MG63 (cell line): ENCODE measurements around the gene C10orf71. TPM values are rescaled to one million over a fixed set of nuclear protein-coding genes. Genes with fewer than 3 reads are reported as not detected.

ENCODE experiments used
- DNase-seq: peaks from one replicate; pipeline ENCODE4 v3.0.0-alpha.2; 2020
- H3K27me3 ChIP-seq: fragments of 250-450 bp; sonication (Bioruptor Pico); 2 replicates; pipeline ENCODE4 v1.5.1; 2020; ENCODE audit warnings: mild to moderate bottlenecking, moderate library complexity
- H3K36me3 ChIP-seq: fragments of 250-450 bp; sonication (Bioruptor Pico); 2 replicates; pipeline ENCODE4 v1.5.1; 2020; ENCODE audit warnings: mild to moderate bottlenecking, moderate library complexity
- H3K4me3 ChIP-seq: fragments of 250-450 bp; sonication (Bioruptor Pico); 2 replicates; pipeline ENCODE4 v1.5.1; 2020; ENCODE audit warnings: mild to moderate bottlenecking, moderate library complexity
- H3K9me3 ChIP-seq: fragments of 250-450 bp; sonication (Bioruptor Pico); 2 replicates; pipeline ENCODE4 v1.5.1; 2020; ENCODE audit warnings: mild to moderate bottlenecking, moderate library complexity
- total RNA-seq: library from RNA; depleted of rRNA; stranded (reverse); fragments of >200 nt; shearing (Covaris generic); gene quantifications from 2 replicates; pipeline ENCODE4 v1.2.3, GENCODE V29; 2014; ENCODE audit warnings: low replicate concordance

The C10orf71 gene
- total RNA-seq, 1 experiment from 2014 or later: not detected

DNA sequence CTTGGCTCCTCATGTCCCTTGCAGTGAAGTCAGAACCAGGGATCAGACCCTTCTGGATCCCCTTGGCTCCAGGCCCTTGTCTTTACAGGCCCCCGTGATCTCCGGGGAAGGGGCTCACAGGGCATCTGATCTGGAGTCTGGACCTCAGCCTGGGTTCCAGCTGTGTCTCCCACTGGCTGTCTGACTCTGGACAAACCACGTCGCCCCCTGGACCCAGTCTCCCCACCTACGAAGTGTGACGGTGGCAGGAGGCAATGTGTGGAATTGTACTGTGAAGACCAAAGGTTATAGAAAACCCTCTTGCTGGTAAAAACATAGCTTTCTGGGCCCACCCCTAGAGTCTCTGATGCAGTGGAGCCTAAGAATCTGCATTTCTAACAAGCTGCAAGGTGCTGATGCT is 15.5 kb upstream of the C10orf71 start:
- H3K9me3 ChIP-seq: no peaks in the 10 kb centered on the region
- no peaks in the 10 kb centered on the region for H3K36me3 ChIP-seq
- H3K4me3 ChIP-seq: no peak overlapping the region
- no peak for DNase-seq
- no peaks in the 10 kb centered on the region for H3K27me3 ChIP-seq

- no peaks in the 10 kb centered on the region for H3K9me3 ChIP-seq
- no peaks in the 10 kb centered on the region for H3K27me3 ChIP-seq
- DNase-seq: no peak
- H3K4me3 ChIP-seq: no peak overlapping the region
- H3K36me3 ChIP-seq: no peaks in the 10 kb centered on the region
Measured at GRCh38 chr10:49284356-49284755, 14.6 kb upstream of the C10orf71 start.

- H3K27me3 ChIP-seq: no peaks in the 10 kb centered on the region
- no peak overlapping the region for H3K4me3 ChIP-seq
- no peak for DNase-seq
- H3K36me3 ChIP-seq: no peaks in the 10 kb centered on the region
- H3K9me3 ChIP-seq: no peaks in the 10 kb centered on the region
Measured at GRCh38 chr10:49285232-49285631, 13.7 kb upstream of the C10orf71 start.

- no peaks in the 10 kb centered on the region for H3K36me3 ChIP-seq
- H3K4me3 ChIP-seq: no peak overlapping the region
- no peaks in the 10 kb centered on the region for H3K9me3 ChIP-seq
- no peak for DNase-seq
- H3K27me3 ChIP-seq: no peaks in the 10 kb centered on the region
Measured at GRCh38 chr10:49286686-49287085, 12.3 kb upstream of the C10orf71 start.

DNA sequence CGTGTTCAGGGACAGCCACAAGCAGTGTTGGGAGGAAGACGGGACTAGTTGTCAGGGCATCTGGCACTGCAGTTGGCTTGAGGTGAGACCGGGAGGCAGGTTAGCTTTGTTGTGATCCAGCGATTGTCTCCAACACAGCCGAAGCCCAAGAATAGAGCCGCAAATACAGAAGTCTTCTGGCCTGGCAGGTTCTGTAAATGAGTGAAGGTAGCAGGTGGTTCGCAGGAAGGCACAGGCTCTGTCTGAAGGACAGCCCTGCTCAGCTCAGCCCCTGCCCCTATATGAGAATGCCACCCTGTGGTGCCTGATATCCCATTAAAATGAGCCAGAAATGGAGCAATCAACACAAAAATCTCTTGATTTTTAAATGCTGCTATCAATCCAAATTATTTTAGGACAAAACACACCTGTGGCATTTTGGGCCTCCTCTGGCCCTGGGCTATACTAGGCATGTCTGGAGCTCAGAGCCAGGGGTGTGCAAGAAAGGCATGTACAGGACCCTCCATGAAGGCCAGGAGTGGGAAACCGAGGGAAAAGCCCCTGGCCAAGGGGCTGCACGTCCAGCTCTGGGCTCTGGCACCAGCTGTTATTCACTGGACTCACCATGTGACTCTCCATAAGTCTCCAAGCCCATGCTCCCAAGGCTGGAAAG is 11.2 kb upstream of the C10orf71 start:
- H3K27me3 ChIP-seq: no peaks in the 10 kb centered on the region
- no peak for DNase-seq
- no peaks in the 10 kb centered on the region for H3K9me3 ChIP-seq
- no peaks in the 10 kb centered on the region for H3K36me3 ChIP-seq
- H3K4me3 ChIP-seq: no peak overlapping the region

- H3K27me3 ChIP-seq: no peaks in the 10 kb centered on the region
- no peak overlapping the region for H3K4me3 ChIP-seq
- H3K9me3 ChIP-seq: no peaks in the 10 kb centered on the region
- H3K36me3 ChIP-seq: no peaks in the 10 kb centered on the region
- no peak for DNase-seq
Measured at GRCh38 chr10:49288341-49289065, 10.5 kb upstream of the C10orf71 start.

GRCh38 chr10:49289480-49289879 is 9.5 kb upstream of the C10orf71 start:
- Histone ChIP-seq H3K27me3 (no peaks in the 10 kb centered on the region), H3K4me3 (no peak overlapping the region), H3K9me3 (no peaks in the 10 kb centered on the region), H3K36me3 (no peaks in the 10 kb centered on the region)
- no peak for DNase-seq

DNA sequence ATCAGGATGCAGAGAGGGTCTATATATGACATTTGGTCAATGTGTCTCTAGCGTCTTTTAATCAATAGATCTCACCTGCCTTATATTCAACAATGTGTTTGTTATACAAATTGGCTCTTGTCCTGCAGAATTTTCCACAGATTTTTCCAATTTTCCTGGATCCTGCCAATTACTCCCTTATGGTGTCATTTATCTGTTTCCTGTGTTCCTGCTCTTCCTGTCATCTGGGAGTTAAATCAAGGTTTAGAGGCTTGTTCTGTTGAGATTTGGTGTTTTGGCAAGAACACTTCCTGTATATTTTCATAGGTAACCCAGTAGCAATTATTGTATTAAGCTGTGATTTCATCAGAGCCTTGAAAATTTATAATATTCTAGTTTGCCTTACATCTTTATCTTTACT is 8.8 kb upstream of the C10orf71 start:
- DNase-seq: no peak

DNA sequence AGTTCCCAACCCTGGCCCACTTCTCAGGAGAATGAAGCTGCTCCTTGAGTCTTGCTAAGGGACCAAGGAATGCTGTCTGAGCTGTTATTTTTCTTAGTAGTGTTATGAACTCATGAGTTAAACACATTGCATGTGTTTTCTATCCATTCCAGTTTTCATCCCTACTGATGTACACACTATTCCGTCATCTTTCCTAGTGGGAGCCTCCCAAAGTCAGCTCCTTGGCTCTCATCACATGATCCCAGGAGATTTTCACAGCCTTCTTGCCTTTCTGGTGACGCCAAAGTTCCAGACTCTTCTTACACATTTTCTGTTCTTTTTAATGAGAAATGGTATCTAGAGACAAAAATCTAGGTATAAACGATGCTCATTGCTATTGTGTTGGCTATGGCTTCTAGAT is 8.4 kb upstream of the C10orf71 start:
- Histone ChIP-seq H3K4me3 (no peak overlapping the region), H3K9me3 (no peaks in the 10 kb centered on the region), H3K27me3 (no peaks in the 10 kb centered on the region), H3K36me3 (no peaks in the 10 kb centered on the region)
- no peak for DNase-seq

More for the DNA sequence above, 8.8 kb upstream of the C10orf71 start:
- Histone ChIP-seq H3K9me3 (no peaks in the 10 kb centered on the region), H3K27me3 (no peaks in the 10 kb centered on the region), H3K4me3 (no peak overlapping the region), H3K36me3 (no peaks in the 10 kb centered on the region)

- H3K9me3 ChIP-seq: no peaks in the 10 kb centered on the region
- H3K36me3 ChIP-seq: no peaks in the 10 kb centered on the region
- H3K27me3 ChIP-seq: peaks cover 2% of the 10 kb centered on the region; the same call in 1 of the 2 replicates
- H3K4me3 ChIP-seq: no peak overlapping the region
- DNase-seq: no peak
Measured at GRCh38 chr10:49292565-49293207, 6.3 kb upstream of the C10orf71 start.

DNA sequence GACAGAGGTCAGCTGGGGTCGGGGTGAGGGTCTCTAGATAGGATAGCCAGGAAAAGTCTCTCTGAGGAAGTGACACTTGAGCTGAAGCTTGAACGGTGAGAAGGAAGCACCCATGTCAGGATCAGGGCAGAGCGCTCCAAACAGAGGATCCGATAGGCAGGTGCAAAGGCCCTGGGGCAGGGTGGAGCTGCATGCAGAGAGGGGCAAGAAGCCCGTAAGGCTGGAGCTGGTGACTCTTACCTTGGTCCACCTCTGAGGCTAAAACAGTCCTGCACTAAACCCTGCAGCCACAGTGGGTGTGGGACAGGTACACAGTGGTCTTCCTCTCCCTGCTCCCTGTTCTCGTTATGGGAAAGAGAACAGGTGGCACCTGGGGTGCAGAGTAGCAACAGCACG is 5.8 kb upstream of the C10orf71 start:
- no peaks in the 10 kb centered on the region for H3K36me3 ChIP-seq
- H3K4me3 ChIP-seq: no peak overlapping the region
- peaks cover 2% of the 10 kb centered on the region; the same call in 1 of the 2 replicates for H3K27me3 ChIP-seq
- H3K9me3 ChIP-seq: no peaks in the 10 kb centered on the region
- no peak for DNase-seq

DNA sequence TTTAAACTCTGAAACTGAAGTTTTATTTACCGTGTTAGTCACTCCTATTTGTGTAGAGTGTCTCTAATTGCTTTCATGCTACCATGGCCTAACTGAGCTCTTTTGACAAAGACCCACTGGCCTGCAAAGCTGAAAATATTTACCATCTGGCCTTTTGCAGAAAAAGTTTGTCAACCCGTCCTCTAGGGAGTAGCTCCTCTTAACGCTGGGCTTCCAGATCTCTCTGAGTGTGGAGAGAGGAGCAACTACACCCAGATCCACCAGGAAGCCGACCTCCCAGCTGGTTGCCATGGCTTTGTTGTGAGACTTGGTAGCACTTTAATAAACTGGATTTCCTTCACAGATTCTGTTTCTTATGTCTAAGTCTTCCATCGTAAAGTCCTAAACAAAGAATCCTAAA is 4.2 kb upstream of the C10orf71 start:
- Histone ChIP-seq H3K4me3 (no peak overlapping the region), H3K27me3 (peaks cover 2% of the 10 kb centered on the region; the same call in 1 of the 2 replicates), H3K9me3 (no peaks in the 10 kb centered on the region), H3K36me3 (no peaks in the 10 kb centered on the region)
- DNase-seq: no peak

DNA sequence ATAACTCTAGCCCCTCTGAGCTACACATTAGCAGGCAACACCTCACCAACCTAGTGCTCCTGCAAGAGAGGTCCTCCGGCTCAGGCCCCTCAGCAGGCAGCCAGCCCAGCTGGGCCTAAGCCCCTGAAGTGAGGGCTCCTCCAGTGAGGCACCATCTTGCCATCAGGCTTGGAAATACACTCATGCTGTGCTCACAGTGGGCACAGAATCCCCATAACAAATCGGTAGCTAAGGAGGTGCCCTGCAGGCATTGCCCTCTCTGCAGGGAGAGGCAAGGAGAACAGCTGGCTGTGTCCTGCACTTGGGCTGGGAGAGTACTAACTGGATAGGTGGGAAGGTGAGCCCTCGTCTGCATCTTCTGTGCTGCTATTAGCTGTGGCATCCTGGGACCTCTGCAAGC is 3.7 kb upstream of the C10orf71 start:
- Histone ChIP-seq H3K9me3 (no peaks in the 10 kb centered on the region), H3K27me3 (peaks cover 2% of the 10 kb centered on the region; the same call in 1 of the 2 replicates), H3K4me3 (no peak overlapping the region), H3K36me3 (no peaks in the 10 kb centered on the region)
- no peak for DNase-seq

GRCh38 chr10:49296382-49296781 is 2.6 kb upstream of the C10orf71 start:
- DNase-seq: no peak
- H3K27me3 ChIP-seq: peaks cover 2% of the 10 kb centered on the region; the same call in 1 of the 2 replicates
- H3K36me3 ChIP-seq: no peaks in the 10 kb centered on the region
- no peak overlapping the region for H3K4me3 ChIP-seq
- H3K9me3 ChIP-seq: no peaks in the 10 kb centered on the region

DNA sequence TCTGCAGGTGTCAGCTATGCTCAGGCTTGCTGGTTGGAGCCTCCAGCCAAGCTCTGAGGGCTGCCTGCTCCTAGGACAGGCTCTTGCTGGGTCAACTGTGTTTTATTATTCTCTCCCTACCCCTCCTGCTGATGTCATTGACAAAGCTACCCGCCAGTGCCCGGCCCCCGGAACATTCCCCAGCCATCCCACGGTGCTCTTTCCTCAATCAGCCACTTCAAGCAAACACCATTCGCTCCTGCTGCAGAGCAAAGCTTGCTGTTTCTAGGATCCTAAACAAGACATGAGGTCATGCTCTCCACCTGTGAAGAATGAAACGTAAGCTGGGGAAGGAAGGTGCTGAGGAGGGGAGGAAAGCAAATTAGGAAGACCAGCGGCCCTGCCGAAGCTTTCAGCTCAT is 2.1 kb upstream of the C10orf71 start:
- no peaks in the 10 kb centered on the region for H3K9me3 ChIP-seq
- H3K36me3 ChIP-seq: no peaks in the 10 kb centered on the region
- peaks cover 2% of the 10 kb centered on the region; the same call in 1 of the 2 replicates for H3K27me3 ChIP-seq
- H3K4me3 ChIP-seq: no peak overlapping the region
- DNase-seq: no peak

DNA sequence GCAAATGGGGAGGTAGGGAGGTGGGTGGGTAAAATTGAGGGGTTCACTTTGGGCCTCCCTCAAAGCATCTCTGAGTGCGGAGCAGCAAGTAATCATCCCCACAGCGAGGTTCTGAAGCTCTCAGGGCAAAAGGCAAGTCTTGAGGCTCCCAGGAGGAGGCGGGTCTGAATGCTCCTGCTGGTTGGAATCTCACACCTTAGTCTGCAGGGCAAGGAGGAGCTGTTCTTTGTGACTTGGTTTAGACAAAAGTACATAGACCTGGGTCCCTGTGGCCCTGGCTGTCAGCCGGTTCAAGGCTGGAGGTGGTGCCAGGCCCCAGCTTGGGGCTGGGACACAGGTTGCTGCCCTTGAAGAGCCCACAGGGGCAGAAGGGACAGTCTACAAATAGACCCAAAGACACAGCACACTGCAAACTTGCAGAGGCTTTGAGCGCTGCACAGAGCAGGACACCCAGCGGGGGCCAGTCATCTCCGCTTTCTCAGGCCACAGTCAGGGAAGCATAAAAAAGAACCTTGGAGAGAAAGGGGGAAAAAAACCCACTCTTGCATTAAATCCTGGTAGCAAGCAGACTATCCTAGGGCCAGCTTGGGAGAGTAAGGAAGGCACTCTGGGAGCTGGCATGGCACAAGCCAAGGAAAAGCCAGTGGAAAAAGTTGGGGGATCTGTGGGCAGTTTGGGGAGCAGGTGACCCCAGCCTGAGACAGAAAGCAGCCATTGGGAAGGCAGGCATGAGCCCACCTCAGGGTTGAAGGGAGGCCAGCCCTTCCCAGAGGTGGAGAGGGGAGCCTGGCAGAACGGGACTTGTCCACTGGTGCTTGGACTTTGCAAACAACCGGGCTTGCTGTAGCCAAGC is 926 bp upstream of the C10orf71 start:
- DNase-seq: no peak
- Histone ChIP-seq H3K9me3 (no peaks in the 10 kb centered on the region), H3K27me3 (peaks cover 2% of the 10 kb centered on the region; the same call in 1 of the 2 replicates), H3K4me3 (no peak overlapping the region), H3K36me3 (no peaks in the 10 kb centered on the region)

- H3K9me3 ChIP-seq: no peaks in the 10 kb centered on the region
- peaks cover 5% of the 10 kb centered on the region; the same call in 1 of the 2 replicates for H3K27me3 ChIP-seq
- H3K4me3 ChIP-seq: no peak overlapping the region
- DNase-seq: peak; percentile 56
- no peaks in the 10 kb centered on the region for H3K36me3 ChIP-seq
Measured at GRCh38 chr10:49298671-49298982, 343 bp upstream of the C10orf71 start.
